Glomerular endothelial cell (primary cell): ENCODE data around the gene NXPH3. TPM values are rescaled to one million over a fixed set of nuclear protein-coding genes. Genes with fewer than 3 reads are reported as not detected.
A peak's percentile ranks its signal among the peaks of the same experiment; 100 is the strongest.
"Not testable (repeated sequence)": the region's sequence is repeated elsewhere in the genome, so short reads cannot be mapped to it uniquely, and the experiment has no call there.

Experiments
- DNase-seq: peaks from one replicate; pipeline ENCODE4 v3.0.0-alpha.2; 2011; ENCODE audit warnings: low read depth, low spot score; ENCODE audit errors: extremely low read depth
- total RNA-seq: library from RNA; depleted of rRNA; stranded (reverse); fragments of >200 nt; gene quantifications from 2 replicates; pipeline ENCODE4 v1.2.3, GENCODE V29; 2015

Gene NXPH3
- total RNA-seq, 1 donor from 2014 or later, result 3.9 TPM

- DNase-seq, result no peak
Observed at GRCh38 chr17:49554694-49555494, 20.8 kb upstream of the NXPH3 start.

GRCh38 chr17:49555495-49556222 lies 20.0 kb upstream of the NXPH3 start:
- DNase-seq, result no peak

- no peak for DNase-seq
Observed at GRCh38 chr17:49556223-49556943, 19.3 kb upstream of the NXPH3 start.

- no peak for DNase-seq
Observed at GRCh38 chr17:49557312-49558024, 18.2 kb upstream of the NXPH3 start.

GRCh38 chr17:49564638-49565037 lies 11.0 kb upstream of the NXPH3 start:
- no peak for DNase-seq

- no peak for DNase-seq
Observed at GRCh38 chr17:49565948-49566491, 9.7 kb upstream of the NXPH3 start.

GRCh38 chr17:49566668-49567071 lies 9.0 kb upstream of the NXPH3 start:
- DNase-seq, result no peak

- DNase-seq, result no peak
Observed at GRCh38 chr17:49567104-49567521, 8.6 kb upstream of the NXPH3 start.

GRCh38 chr17:49567871-49568694 lies 7.6 kb upstream of the NXPH3 start:
- DNase-seq, result peak; percentile 42

- DNase-seq, result not testable (repeated sequence)
Observed at GRCh38 chr17:49568695-49569047, 7.0 kb upstream of the NXPH3 start.

GRCh38 chr17:49570540-49571242 lies 5.0 kb upstream of the NXPH3 start:
- no peak for DNase-seq

GRCh38 chr17:49571283-49571682 lies 4.4 kb upstream of the NXPH3 start:
- no peak for DNase-seq

GRCh38 chr17:49571764-49572163 lies 3.9 kb upstream of the NXPH3 start:
- no peak for DNase-seq

- DNase-seq, result no peak
Observed at GRCh38 chr17:49572226-49572625, 3.4 kb upstream of the NXPH3 start.

- DNase-seq, result no peak
Observed at GRCh38 chr17:49572806-49573420, 2.8 kb upstream of the NXPH3 start.

- DNase-seq, result no peak
Observed at GRCh38 chr17:49573510-49574322, 2.0 kb upstream of the NXPH3 start.

GRCh38 chr17:49574323-49574781 lies 1.3 kb upstream of the NXPH3 start:
- no peak for DNase-seq
